Tibial nerve (tissue), 4 donors: ENCODE results near the gene FHAD1. TPM values are rescaled to one million over a fixed set of nuclear protein-coding genes. Genes with fewer than 3 reads are reported as not detected.

Experiments used
- DNase-seq, 2 donors: peaks; one replicate each; pipeline ENCODE4 v3.0.0-alpha.2; 2019; ENCODE audit warnings: low spot score in 2 of 2
- H3K27ac ChIP-seq, 4 donors: fragments of 200-600 bp; sonication (generic) in 3 of 4; one replicate each; pipeline ENCODE4 v1.5.1; 2017 to 2019; ENCODE audit warnings: mild to moderate bottlenecking in 1 of 4
- H3K27me3 ChIP-seq, 2 donors: fragments of 200-600 bp; sonication (generic) in 1 of 2; one replicate each; pipeline versions ENCODE4 v1.5.1 to v1.6.0; 2017 to 2019
- H3K36me3 ChIP-seq, 3 donors: fragments of 200-600 bp; sonication (generic); one replicate each; pipeline ENCODE4 v1.5.1; 2018 to 2019
- H3K4me1 ChIP-seq, 4 donors: fragments of 200-600 bp; sonication (generic) in 3 of 4; one replicate each; pipeline ENCODE4 v1.5.1; 2017 to 2019
- H3K4me3 ChIP-seq, 4 donors: fragments of 200-600 bp; sonication (generic) in 3 of 4; one replicate each; pipeline ENCODE4 v1.5.1; 2017 to 2019; ENCODE audit warnings: mild to moderate bottlenecking in 1 of 4, moderate library complexity in 1 of 4
- H3K9me3 ChIP-seq, 4 donors: fragments of 200-600 bp; sonication (generic) in 3 of 4; one replicate each; pipeline ENCODE4 v1.5.1; 2017 to 2019
- CTCF ChIP-seq, 5 experiments: fragments of 200-600 bp in 3 of 5; fragments of 450-650 bp in 2 of 5; sonication (generic) in 3 of 5; IDR thresholded peaks; one replicate each; pipeline ENCODE4 v1.5.1; 2016 to 2019; ENCODE audit warnings: antibody characterized with exemption in 5 of 5, mild to moderate bottlenecking in 3 of 5, moderate library complexity in 2 of 5
- EP300 ChIP-seq, 2 donors: sonication (generic); formaldehyde crosslinking; IDR thresholded peaks; one replicate each; pipeline ENCODE4 v1.6.1; 2017; ENCODE audit warnings: antibody characterized with exemption in 2 of 2, mild to moderate bottlenecking in 1 of 2
- POLR2A ChIP-seq, 2 donors: fragments of 450-650 bp; IDR thresholded peaks; one replicate each; pipeline ENCODE4 v1.6.1; 2017; ENCODE audit warnings: antibody characterized with exemption in 2 of 2, mild to moderate bottlenecking in 2 of 2, moderate library complexity in 2 of 2
- WGBS, 2 donors: methylation state at CpG; one replicate each; pipeline ENCODE4 v1.1.5; 2018; 5-methylcytosine and 5-hydroxymethylcytosine counted together
- total RNA-seq, 4 donors: library from RNA; depleted of rRNA; stranded (reverse); fragments of >200 nt; gene quantifications; one replicate each; pipeline ENCODE4 v1.1.0, GENCODE V29; 2016

Gene FHAD1
- total RNA-seq, 4 donors from 2014 or later, result 0.30 to 0.63 TPM; not detected in 2

GRCh38 chr1:15410223-15410883 lies 163.3 kb downstream of the FHAD1 start:
- Histone ChIP-seq H3K36me3 (no peaks in the 10 kb centered on the region), H3K4me3 (peak overlapping the region; percentile 66 to 98 (median 79)), H3K27ac (peak overlapping the region; percentile 7 to 92 (median 53)), H3K4me1 (peaks cover 0 to 71% (median 22%) of the 10 kb centered on the region in 4 donors), H3K9me3 (no peaks in the 10 kb centered on the region), H3K27me3 (no peaks in the 10 kb centered on the region)
- 3 to 8% methylated on average over 17 to 34 of the region's 53 CpGs for WGBS, 2 donors
- DNase-seq, result no peak
- no peak for TF ChIP-seq EP300 (IDR thresholded peaks at IDR 0.05)

GRCh38 chr1:15410884-15411245 lies 163.8 kb downstream of the FHAD1 start:
- WGBS, 2 donors, result 52 to 59% methylated on average over 11 of the region's 11 CpGs
- no peak for TF ChIP-seq CTCF (IDR thresholded peaks at IDR 0.05)
- TF ChIP-seq EP300 (IDR thresholded peaks at IDR 0.05), result no peak
- no peaks in the 10 kb centered on the region for H3K36me3 ChIP-seq
- H3K27me3 ChIP-seq, result no peaks in the 10 kb centered on the region
- DNase-seq, result no peak
- peak overlapping the region; percentile 66 to 98 (median 79) for H3K4me3 ChIP-seq
- peak overlapping the region in 3 of 4 donors; percentile 52 to 92 (median 78) for H3K27ac ChIP-seq
- peaks cover 0 to 76% (median 25%) of the 10 kb centered on the region in 4 donors for H3K4me1 ChIP-seq
- no peaks in the 10 kb centered on the region for H3K9me3 ChIP-seq

GRCh38 chr1:15411593-15412137 lies 164.6 kb downstream of the FHAD1 start:
- Histone ChIP-seq H3K27ac (peak overlapping the region in 3 of 4 donors; percentile 52 to 92 (median 78)), H3K27me3 (no peaks in the 10 kb centered on the region), H3K9me3 (no peaks in the 10 kb centered on the region), H3K4me3 (peak overlapping the region in 3 of 4 donors; percentile 66 to 98 (median 85)), H3K36me3 (no peaks in the 10 kb centered on the region), H3K4me1 (peaks cover 0 to 82% (median 29%) of the 10 kb centered on the region in 4 donors)
- peak in 1 of 2 donors; percentile 51 for DNase-seq
- TF ChIP-seq EP300 (IDR thresholded peaks at IDR 0.05) (peak in 1 of 2 donors; percentile 26), CTCF (IDR thresholded peaks at IDR 0.05) (no peak)
- 52 to 88% methylated on average over 9 to 12 of the region's 12 CpGs for whole genome bisulfite sequencing, 2 donors

- no peaks in the 10 kb centered on the region for H3K9me3 ChIP-seq
- no peak for DNase-seq
- peaks cover 0 to 82% (median 29%) of the 10 kb centered on the region in 4 donors for H3K4me1 ChIP-seq
- H3K27me3 ChIP-seq, result no peaks in the 10 kb centered on the region
- TF ChIP-seq POLR2A (IDR thresholded peaks at IDR 0.05) (no peak), EP300 (IDR thresholded peaks at IDR 0.05) (no peak), CTCF (IDR thresholded peaks at IDR 0.05) (no peak)
- H3K4me3 ChIP-seq, result peak overlapping the region in 3 of 4 donors; percentile 66 to 98 (median 85)
- no peaks in the 10 kb centered on the region for H3K36me3 ChIP-seq
- peak overlapping the region in 3 of 4 donors; percentile 43 to 92 (median 78) for H3K27ac ChIP-seq
- 70 to 75% methylated on average over 16 of the region's 16 CpGs for WGBS, 2 donors
Observed at GRCh38 chr1:15412175-15412800, 165.3 kb downstream of the FHAD1 start.

GRCh38 chr1:15412843-15413242 lies 165.8 kb downstream of the FHAD1 start:
- WGBS, 2 donors, result 43 to 59% methylated on average over 11 of the region's 11 CpGs
- DNase-seq, result no peak
- peak overlapping the region in 3 of 4 donors; percentile 50 to 92 (median 78) for H3K27ac ChIP-seq
- H3K27me3 ChIP-seq, result no peaks in the 10 kb centered on the region
- no peak for TF ChIP-seq POLR2A (IDR thresholded peaks at IDR 0.05)
- TF ChIP-seq EP300 (IDR thresholded peaks at IDR 0.05), result no peak
- TF ChIP-seq CTCF (IDR thresholded peaks at IDR 0.05), result no peak
- H3K36me3 ChIP-seq, result no peaks in the 10 kb centered on the region
- no peaks in the 10 kb centered on the region for H3K9me3 ChIP-seq
- H3K4me3 ChIP-seq, result peak overlapping the region in 1 of 4 donors; percentile 98
- H3K4me1 ChIP-seq, result peaks cover 0 to 81% (median 32%) of the 10 kb centered on the region in 4 donors
